Measurements from ENCODE around the gene PMM1. TPM values are rescaled to one million over a fixed set of nuclear protein-coding genes. Genes with fewer than 3 reads are reported as not detected.

PMM1 gene
- polyA plus RNA-seq, 1 of the 3 experiments (the other 2 are of a cell fraction): 46.4 TPM

DNA sequence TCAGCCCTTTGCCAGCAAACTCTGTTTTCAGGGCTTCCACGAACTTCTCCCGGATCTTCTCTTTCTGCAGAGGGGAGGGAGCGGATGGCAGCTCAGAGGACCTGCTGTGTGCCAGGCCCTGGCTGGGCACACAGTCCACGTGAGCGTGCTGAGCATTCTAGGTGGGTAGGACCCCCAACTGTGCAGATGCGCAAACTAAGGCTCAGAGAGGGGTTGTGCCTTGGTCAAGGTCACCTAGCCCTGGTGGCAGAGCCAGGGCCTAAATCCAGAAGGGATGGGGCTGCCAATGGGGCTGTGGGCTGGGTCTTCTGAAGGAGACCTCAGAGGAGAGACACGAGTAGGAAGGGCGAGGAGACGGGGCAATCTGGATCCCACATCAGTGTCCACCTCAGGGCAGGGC is 10.8 kb downstream of the PMM1 start:
- no peak for DNase-seq
- Histone ChIP-seq H3K4me1 (ENCODE audit: control insufficient read depth in 1 of 2, insufficient read depth in 2 of 2, low read depth in 1 of 2, low read length in 1 of 2) (no peaks in the 10 kb centered on the region; a peak in 1 of 4 replicates), H3K36me3 (replicated peaks in 1 of 2; ENCODE audit: control insufficient read depth in 1 of 2, insufficient read depth in 2 of 2, low read length in 1 of 2) (no peaks in the 10 kb centered on the region), H3K79me2 (ENCODE audit: insufficient read depth) (no peaks in the 10 kb centered on the region), H2AFZ (ENCODE audit: low read depth) (no peak overlapping the region), H3K4me3 (ENCODE audit: low read depth in 2 of 2, low read length in 1 of 2) (no peak overlapping the region), H3K9me2 (no peaks in the 10 kb centered on the region), H3F3A (replicated peaks; ENCODE audit: insufficient read depth) (no peaks in the 10 kb centered on the region), H3K9me3 (no peaks in the 10 kb centered on the region), H3K27me3 (ENCODE audit: insufficient read depth) (no peaks in the 10 kb centered on the region), H3K27ac (ENCODE audit: low read depth in 2 of 2, low read length in 1 of 2) (no peak overlapping the region), H3K4me2 (no peak overlapping the region), H4K20me1 (ENCODE audit: insufficient read depth) (no peaks in the 10 kb centered on the region), H3K9ac (no peak overlapping the region)
- ChIA-PET CTCF (no interaction called here), POLR2A (no interaction called here)
- WGBS (ENCODE audit: low lambda C conversion rate): 100% methylated on average over 3 of the region's 9 CpGs
- TF ChIP-seq, protein P1, sequence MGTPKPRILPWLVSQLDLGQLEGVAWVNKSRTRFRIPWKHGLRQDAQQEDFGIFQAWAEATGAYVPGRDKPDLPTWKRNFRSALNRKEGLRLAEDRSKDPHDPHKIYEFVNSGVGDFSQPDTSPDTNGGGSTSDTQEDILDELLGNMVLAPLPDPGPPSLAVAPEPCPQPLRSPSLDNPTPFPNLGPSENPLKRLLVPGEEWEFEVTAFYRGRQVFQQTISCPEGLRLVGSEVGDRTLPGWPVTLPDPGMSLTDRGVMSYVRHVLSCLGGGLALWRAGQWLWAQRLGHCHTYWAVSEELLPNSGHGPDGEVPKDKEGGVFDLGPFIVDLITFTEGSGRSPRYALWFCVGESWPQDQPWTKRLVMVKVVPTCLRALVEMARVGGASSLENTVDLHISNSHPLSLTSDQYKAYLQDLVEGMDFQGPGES (IDR thresholded peaks at IDR 0.05; ENCODE audit: low read depth, low read length): no peak
- no peak for TF ChIP-seq FOXJ3 (CRISPR knock-in tag; IDR thresholded peaks at IDR 0.05)
- TF ChIP-seq EZH2phosphoT487 (IDR thresholded peaks at IDR 0.05; ENCODE audit: borderline replicate concordance, low read depth): no peak
- no peak for TF ChIP-seq RXRA (IDR thresholded peaks at IDR 0.05; ENCODE audit: borderline replicate concordance, low read depth)
- TF ChIP-seq, protein P2, sequence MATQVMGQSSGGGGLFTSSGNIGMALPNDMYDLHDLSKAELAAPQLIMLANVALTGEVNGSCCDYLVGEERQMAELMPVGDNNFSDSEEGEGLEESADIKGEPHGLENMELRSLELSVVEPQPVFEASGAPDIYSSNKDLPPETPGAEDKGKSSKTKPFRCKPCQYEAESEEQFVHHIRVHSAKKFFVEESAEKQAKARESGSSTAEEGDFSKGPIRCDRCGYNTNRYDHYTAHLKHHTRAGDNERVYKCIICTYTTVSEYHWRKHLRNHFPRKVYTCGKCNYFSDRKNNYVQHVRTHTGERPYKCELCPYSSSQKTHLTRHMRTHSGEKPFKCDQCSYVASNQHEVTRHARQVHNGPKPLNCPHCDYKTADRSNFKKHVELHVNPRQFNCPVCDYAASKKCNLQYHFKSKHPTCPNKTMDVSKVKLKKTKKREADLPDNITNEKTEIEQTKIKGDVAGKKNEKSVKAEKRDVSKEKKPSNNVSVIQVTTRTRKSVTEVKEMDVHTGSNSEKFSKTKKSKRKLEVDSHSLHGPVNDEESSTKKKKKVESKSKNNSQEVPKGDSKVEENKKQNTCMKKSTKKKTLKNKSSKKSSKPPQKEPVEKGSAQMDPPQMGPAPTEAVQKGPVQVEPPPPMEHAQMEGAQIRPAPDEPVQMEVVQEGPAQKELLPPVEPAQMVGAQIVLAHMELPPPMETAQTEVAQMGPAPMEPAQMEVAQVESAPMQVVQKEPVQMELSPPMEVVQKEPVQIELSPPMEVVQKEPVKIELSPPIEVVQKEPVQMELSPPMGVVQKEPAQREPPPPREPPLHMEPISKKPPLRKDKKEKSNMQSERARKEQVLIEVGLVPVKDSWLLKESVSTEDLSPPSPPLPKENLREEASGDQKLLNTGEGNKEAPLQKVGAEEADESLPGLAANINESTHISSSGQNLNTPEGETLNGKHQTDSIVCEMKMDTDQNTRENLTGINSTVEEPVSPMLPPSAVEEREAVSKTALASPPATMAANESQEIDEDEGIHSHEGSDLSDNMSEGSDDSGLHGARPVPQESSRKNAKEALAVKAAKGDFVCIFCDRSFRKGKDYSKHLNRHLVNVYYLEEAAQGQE (IDR thresholded peaks at IDR 0.05; ENCODE audit: low read depth, low read length): no peak
- no peak for TF ChIP-seq GABPA (IDR thresholded peaks at IDR 0.05; ENCODE audit: low read depth)
- no peak for TF ChIP-seq SIN3A (IDR thresholded peaks at IDR 0.05; ENCODE audit: borderline replicate concordance, low read depth, low read length)
- no peak for TF ChIP-seq RCOR1 (IDR thresholded peaks at IDR 0.05; ENCODE audit: low read length)
- TF ChIP-seq NFIC (IDR thresholded peaks at IDR 0.05; ENCODE audit: borderline replicate concordance): no peak
- no peak for TF ChIP-seq FOSL2 (IDR thresholded peaks at IDR 0.05; ENCODE audit: borderline replicate concordance, low read depth)

DNA sequence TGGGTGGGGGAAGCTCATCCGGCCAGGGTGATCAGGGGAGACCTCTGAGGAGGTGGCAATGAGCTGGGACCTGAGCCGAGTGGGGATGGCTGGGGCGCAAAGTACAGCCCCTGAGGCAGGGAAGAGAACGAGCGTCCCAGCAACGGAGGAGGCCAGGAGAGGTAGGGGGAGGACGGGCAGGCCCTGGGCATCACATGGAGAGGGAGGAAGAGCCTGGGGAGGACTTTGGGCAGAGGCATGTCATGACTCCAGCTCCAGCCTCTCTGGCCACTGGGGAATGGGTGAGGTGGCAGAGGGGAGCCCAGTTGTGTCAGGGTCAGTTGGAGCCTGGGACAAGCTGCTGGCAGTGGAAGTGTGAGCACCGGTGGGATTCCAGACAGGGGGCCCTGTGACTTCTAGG is 11.5 kb downstream of the PMM1 start:
- no peak overlapping the region for H3K4me2 ChIP-seq
- 94% methylated on average over 4 of the region's 8 CpGs for WGBS (ENCODE audit: low lambda C conversion rate)
- H3F3A ChIP-seq (replicated peaks; ENCODE audit: insufficient read depth): no peaks in the 10 kb centered on the region
- H3K36me3 ChIP-seq (replicated peaks in 1 of 2; ENCODE audit: control insufficient read depth in 1 of 2, insufficient read depth in 2 of 2, low read length in 1 of 2): no peaks in the 10 kb centered on the region
- no peaks in the 10 kb centered on the region for H3K9me2 ChIP-seq
- ChIA-PET CTCF (interaction anchor here (1.3 kb wide), 1 partner anchor 16 kb away, joined by 3 read pairs; no protein-coding TSS in a partner anchor), POLR2A (no interaction called here)
- H3K9ac ChIP-seq: no peak overlapping the region
- H3K27ac ChIP-seq (ENCODE audit: low read depth in 2 of 2, low read length in 1 of 2): no peak overlapping the region
- H3K9me3 ChIP-seq: no peaks in the 10 kb centered on the region
- no peaks in the 10 kb centered on the region for H3K79me2 ChIP-seq (ENCODE audit: insufficient read depth)
- DNase-seq: no peak
- H2AFZ ChIP-seq (ENCODE audit: low read depth): no peak overlapping the region
- H3K4me3 ChIP-seq (ENCODE audit: low read depth in 2 of 2, low read length in 1 of 2): no peak overlapping the region
- TF ChIP-seq NFIC (IDR thresholded peaks at IDR 0.05; ENCODE audit: borderline replicate concordance) (no peak), FOSL2 (IDR thresholded peaks at IDR 0.05; ENCODE audit: borderline replicate concordance, low read depth) (no peak), NRF1 (IDR thresholded peaks at IDR 0.05; ENCODE audit: low read depth, low read length) (no peak), TAF1 (IDR thresholded peaks at IDR 0.05; ENCODE audit: borderline replicate concordance, low read depth, low read length) (no peak), SMC3 (IDR thresholded peaks at IDR 0.05; ENCODE audit: low read depth, low read length) (no peak)
- TF ChIP-seq, protein P3, sequence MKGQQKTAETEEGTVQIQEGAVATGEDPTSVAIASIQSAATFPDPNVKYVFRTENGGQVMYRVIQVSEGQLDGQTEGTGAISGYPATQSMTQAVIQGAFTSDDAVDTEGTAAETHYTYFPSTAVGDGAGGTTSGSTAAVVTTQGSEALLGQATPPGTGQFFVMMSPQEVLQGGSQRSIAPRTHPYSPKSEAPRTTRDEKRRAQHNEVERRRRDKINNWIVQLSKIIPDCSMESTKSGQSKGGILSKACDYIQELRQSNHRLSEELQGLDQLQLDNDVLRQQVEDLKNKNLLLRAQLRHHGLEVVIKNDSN (IDR thresholded peaks at IDR 0.05; ENCODE audit: borderline replicate concordance, low read depth): no peak
- TF ChIP-seq, protein P4, sequence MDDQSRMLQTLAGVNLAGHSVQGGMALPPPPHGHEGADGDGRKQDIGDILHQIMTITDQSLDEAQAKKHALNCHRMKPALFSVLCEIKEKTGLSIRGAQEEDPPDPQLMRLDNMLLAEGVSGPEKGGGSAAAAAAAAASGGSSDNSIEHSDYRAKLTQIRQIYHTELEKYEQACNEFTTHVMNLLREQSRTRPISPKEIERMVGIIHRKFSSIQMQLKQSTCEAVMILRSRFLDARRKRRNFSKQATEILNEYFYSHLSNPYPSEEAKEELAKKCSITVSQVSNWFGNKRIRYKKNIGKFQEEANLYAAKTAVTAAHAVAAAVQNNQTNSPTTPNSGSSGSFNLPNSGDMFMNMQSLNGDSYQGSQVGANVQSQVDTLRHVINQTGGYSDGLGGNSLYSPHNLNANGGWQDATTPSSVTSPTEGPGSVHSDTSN (IDR thresholded peaks at IDR 0.05): no peak
- TF ChIP-seq, protein P2 (IDR thresholded peaks at IDR 0.05; ENCODE audit: low read depth, low read length): no peak
- no peaks in the 10 kb centered on the region for H4K20me1 ChIP-seq (ENCODE audit: insufficient read depth)
- no peaks in the 10 kb centered on the region; a peak in 1 of 4 replicates for H3K4me1 ChIP-seq (ENCODE audit: control insufficient read depth in 1 of 2, insufficient read depth in 2 of 2, low read depth in 1 of 2, low read length in 1 of 2)
- H3K27me3 ChIP-seq (ENCODE audit: insufficient read depth): no peaks in the 10 kb centered on the region

All from SK-N-SH (cell line).